K562 treated with DMSO at 1 percent for 24 hours (cell line): ENCODE results near the gene CBLC. TPM values are rescaled to one million over a fixed set of nuclear protein-coding genes. Genes with fewer than 3 reads are reported as not detected.

ENCODE experiments used
- total RNA-seq: library from RNA; unstranded; fragments of 300-600 nt; gene quantifications from 2 replicates; pipeline ENCODE4 v1.2.3, GENCODE V29; 2022; ENCODE audit warnings: low read depth; ENCODE audit not compliant: insufficient read depth

Gene CBLC
- not detected in 2 replicates for total RNA-seq

GRCh38 chr19:44777715-44778347 is at the start of gene CBLC:
Gene CBLC (plus strand): TSS chr19:44777890. CDS start chr19:44777932, 42 bp downstream.

GRCh38 chr19:44748426-44749254 is 29.1 kb upstream of the CBLC start, which contains the start of gene BCL3:
Gene BCL3 (plus strand): TSS chr19:44748708. CDS start chr19:44748791, 83 bp downstream.

GRCh38 chr19:44808463-44809371 is 31.0 kb downstream of the CBLC start, which contains the start of gene BCAM:
Gene BCAM (plus strand): TSS chr19:44809103. CDS start chr19:44809125, 22 bp downstream.

GRCh38 chr19:44845612-44846454 is 68.1 kb downstream of the CBLC start, which contains the start of gene NECTIN2:
Gene NECTIN2 (plus strand): TSS chr19:44846297. CDS start chr19:44846526, 229 bp downstream.

Other genes with a start within 250 kb of the CBLC start
- not detected in 2 replicates for gene CEACAM20, start 248.2 kb upstream of the CBLC start, total RNA-seq
- gene IGSF23, start 164.3 kb upstream of the CBLC start, total RNA-seq, result not detected in 2 replicates
- gene PVR, start 134.0 kb upstream of the CBLC start, total RNA-seq, result 15.8 and 17.1 TPM in 2 replicates
- 2.1 TPM in 2 replicates for gene CEACAM19, start 106.4 kb upstream of the CBLC start, total RNA-seq
- gene CEACAM16, start 78.7 kb upstream of the CBLC start, total RNA-seq, result not detected in 2 replicates
- gene BCL3, start 29.2 kb upstream of the CBLC start, total RNA-seq, result 39.7 and 42.3 TPM in 2 replicates
- gene BCAM, start 31.2 kb downstream of the CBLC start, total RNA-seq, result 7.7 and 8.2 TPM in 2 replicates
- gene NECTIN2, start 68.4 kb downstream of the CBLC start, total RNA-seq, result 136 and 143 TPM in 2 replicates
- gene TOMM40, start 113.4 kb downstream of the CBLC start, total RNA-seq, result 105 and 129 TPM in 2 replicates
- gene APOE, start 127.9 kb downstream of the CBLC start, total RNA-seq, result 1,323 and 1,421 TPM in 2 replicates
- 674 and 701 TPM in 2 replicates for gene APOC1, start 136.7 kb downstream of the CBLC start, total RNA-seq
- not detected in 2 replicates for gene APOC4, start 164.3 kb downstream of the CBLC start, total RNA-seq
- not detected in 2 replicates for gene APOC2, start 168.2 kb downstream of the CBLC start, total RNA-seq
- 95.5 and 102 TPM in 2 replicates for gene CLPTM1, start 177.5 kb downstream of the CBLC start, total RNA-seq
- 36.8 and 40.3 TPM in 2 replicates for gene RELB, start 223.6 kb downstream of the CBLC start, total RNA-seq